Amniotic stem cell (primary cell): ENCODE measurements around the gene TSC1.
A peak's percentile ranks its signal among the peaks of the same experiment; 100 is the strongest.

Experiments used
- DNase-seq: peaks from one replicate; lab custom pipeline; 2025; lab: John Stamatoyannopoulos, UW

The TSC1 gene

GRCh38 chr9:132937463-132937901 is 6.9 kb downstream of the TSC1 start:
- no peak for DNase-seq

- no peak for DNase-seq
These were observed 9.4 kb downstream of the TSC1 start for GRCh38 chr9:132935026-132935425.

DNA sequence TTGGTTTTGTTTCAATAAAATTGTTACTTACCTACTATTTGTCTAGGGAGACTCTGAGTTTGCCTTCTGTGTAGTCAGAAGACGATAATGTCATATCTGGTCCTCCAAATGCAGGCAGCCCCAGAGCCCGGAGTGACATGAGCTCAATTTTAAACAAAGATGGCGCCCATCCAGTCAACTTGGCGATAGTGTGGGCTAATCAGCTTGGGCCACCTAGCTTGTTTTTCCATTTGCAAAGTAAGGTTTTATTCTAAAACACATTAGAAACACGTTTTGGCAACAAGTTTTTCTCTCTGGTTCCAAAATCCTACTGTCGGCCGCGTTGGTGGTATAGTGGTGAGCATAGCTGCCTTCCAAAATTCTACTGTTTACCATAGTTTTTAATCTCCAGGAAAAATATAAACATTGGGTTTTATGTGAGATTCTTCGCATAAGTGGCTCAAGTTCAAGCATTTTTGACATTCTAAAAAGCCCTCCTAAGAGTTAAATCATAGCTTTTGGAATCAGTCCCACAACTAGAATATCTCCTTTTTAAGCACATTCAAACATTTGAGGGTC is 13.2 kb downstream of the TSC1 start:
- DNase-seq = no peak

GRCh38 chr9:132927704-132928103 is 16.7 kb downstream of the TSC1 start:
- DNase-seq = no peak

DNA sequence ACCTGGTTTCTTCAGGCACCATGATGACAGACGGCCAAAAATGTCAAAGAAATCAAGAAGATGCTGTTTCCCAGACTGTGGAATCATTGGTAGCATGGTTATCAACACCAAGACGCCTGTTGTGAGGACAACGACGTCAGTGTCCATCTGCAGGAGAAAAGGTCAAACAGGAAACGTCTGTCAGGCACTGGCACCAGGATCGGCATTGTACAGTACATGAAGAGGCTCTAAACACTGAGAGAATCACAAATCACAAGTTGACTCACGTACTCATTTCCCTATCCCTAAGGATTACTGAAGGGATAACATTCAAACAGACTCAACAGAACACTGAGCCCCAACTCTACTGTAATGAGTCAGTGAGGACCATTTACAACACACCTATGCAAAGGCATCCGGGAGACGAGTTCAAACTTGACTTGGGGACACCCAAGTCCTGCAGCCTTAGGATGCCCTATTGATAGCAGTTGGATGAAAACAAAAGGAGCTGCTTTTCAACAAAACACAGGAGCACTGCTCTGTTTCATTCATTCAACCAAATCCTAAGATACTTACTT is 21.0 kb downstream of the TSC1 start:
- DNase-seq = no peak

DNA sequence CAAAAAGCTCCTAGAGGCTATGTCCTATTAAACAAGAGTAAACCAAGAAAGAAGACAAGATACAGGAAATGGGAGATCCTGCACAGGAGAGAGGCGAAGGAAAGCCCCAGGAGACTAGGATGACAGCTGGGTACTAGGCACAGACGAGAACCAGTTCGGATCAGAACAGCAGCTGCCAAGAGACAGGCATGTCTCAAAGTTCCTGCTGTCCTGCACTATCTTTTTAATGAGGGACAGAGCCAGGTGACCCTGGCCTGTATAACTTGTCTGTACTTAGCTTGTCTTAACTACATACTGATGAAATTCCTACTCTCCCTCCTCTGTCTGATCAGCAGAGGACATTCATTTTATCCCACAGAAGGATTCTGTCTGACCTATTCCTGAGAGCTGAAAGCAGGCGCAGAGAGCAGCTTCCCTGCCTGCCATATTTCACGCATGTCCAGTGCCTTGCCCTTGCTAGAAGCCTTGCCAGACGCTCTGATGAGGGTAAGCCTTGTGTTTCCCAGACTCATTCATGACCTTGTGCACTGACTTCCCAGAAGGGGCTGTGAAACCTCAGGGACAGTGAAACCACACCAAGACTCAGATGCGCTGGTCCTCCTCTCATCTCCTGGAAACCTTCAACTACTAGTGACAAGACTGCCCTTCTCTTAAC is 24.7 kb downstream of the TSC1 start:
- no peak for DNase-seq

DNA sequence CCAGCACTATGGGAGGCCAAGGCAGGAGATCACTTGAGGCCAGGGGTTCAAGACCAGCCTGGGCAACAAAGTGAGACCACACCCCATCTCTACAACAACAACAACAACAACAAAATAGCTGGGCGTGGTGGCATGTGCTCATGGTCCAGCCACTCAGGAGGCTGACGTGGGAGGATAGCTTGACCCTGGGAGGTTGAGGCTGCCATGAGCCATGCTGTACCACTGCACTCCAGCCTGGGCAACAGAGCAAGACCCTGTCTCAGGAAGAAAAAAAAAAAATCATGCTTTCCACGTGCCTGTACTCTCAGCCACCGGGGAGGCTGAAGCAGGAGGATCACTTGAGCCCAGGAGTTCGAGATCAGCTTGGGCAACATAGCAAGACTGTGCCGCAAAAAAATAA is 29.5 kb downstream of the TSC1 start:
- no peak for DNase-seq

DNA sequence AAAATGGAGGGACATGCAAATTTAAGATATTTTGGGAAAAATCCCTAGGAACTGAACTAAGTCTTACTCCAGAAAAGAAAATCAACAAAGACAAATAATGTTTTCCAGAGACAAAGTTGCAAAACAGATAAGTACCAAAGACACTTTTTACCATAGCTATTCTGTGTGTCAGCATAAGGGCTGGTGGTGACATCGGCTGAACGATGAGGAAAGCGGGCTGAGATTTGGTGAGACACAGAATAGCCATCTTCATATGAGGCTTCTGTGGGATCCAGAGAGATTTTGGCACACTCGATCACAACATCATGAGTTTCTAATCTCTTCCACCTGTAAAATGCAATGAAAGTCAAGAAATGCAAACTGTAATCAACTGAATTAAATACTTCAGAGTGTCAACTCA is 32.3 kb downstream of the TSC1 start:
- DNase-seq = no peak

- no peak for DNase-seq
These were observed 34.0 kb downstream of the TSC1 start for GRCh38 chr9:132910376-132910775.

DNA sequence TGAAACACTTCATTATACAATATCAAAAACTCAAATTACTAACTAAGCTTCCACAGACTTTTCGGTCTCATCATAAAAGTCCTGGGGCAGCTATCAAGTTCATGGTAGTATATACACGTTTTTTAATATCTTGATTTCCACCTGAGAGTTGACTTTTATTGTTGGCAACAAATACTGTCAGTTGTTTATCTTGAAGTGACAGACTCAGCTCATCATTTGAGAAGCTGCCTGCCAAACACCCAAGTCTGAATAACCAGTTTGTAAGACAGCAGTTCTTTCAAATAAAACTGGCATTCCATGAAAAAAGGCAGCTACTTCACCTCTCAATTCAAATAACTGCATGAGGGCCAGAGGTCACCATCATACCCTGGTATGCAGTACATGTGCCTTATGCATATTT is 35.1 kb downstream of the TSC1 start:
- no peak for DNase-seq

DNA sequence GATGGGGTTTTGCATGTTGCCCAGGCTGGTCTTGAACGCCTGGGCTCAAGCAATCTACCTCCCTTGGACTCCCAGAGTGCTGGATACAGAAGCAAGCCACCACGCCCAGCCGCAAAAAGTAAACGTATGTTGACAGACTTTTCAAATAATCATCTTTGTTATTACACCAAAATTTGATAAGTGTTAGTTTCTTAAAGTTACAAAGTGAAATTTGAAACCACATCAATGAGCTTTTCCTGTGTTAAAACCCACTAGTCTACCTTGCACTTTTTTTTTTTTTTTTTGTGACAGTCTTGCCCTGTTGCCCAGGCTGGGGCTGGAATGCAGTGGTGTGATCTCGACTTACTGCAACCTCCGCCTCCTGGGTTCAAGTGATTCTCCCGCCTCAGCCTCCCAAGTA is 35.8 kb downstream of the TSC1 start:
- no peak for DNase-seq

DNA sequence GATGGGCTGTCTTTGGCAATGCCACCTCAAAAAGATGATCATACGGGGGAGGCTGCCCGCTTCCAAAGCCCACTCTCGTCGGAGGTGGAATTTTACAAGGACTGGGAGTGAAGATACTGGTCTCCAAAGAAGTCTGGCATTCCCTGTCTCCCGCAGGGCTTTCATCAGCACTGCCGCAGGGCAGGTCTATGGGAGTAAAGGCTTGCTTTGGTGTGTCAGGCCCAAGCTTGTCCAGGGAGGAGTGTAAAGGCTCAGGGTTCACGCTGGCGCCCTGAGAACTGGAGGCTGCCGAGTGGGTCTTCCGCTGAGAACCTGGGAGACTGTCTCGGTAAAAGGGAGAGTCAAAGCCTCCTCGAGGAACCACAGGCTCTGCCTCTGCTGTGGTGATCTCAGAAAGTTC is 38.7 kb downstream of the TSC1 start:
- DNase-seq = no peak

DNA sequence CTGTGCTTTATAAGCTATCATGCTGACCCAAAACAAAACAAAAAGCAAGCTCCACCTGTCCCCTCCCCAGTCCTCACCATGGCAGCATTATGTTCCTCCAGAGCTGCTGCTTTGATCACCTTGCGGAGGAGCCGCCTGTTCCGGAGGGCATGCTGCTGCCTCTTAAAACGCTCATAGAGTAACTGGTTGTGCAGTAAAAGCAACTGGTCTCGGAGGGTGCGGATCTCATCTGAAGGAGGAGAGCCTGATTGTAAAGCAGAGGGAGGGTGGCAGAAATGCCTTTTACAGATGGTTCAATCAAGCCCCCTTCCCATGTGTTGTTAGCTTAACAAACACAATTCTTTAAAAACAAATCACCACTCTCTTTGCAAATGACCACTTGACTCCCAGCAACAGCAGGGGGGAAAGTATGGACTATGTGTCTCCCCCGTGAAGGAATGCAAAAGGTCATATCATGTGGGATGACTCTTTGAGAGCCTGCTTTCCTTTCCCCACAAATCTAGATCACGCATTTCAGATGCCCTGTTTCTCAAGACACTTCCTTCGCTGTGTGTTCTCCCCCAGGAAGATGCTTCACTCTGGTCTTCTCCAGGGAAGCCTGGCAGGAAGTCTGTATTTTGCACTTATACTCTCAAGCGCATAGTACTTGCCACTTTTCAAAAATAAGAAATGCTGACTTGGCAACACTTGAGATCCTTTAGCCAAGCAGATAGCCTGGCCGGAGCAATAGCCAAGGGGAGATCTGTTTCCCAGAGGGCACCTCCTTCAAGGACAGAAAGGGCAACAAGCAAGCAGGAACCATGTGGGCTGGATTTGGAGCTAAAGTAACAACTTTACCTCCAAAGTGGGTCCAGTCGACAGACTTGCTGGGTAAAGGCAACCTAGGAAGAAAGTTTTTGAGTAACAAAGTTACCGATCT is 40.6 kb downstream of the TSC1 start:
- no peak for DNase-seq

- DNase-seq = peak; percentile 84
These were observed 42.3 kb downstream of the TSC1 start for GRCh38 chr9:132901858-132902831.

GRCh38 chr9:132898051-132898450 is 46.4 kb downstream of the TSC1 start:
- no peak for DNase-seq

DNA sequence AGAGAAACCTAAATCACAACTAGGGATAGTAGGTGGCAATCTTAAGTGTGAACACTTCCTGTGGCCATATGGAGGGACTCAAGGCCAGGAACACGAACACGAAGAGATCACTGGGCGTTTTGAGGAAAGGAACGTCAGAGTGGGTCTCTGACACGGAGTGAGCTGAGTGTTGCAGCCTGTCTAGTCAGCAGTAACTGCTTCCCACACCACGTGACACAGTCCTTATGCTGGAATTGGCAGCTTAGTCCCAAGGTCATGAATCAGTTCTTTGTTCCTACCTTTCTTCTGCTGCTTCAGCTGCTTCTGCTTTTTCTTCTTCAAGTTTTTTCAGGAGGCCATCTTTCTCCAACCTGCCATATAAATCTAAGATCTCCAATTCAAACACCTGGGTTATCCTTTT is 47.5 kb downstream of the TSC1 start:
- no peak for DNase-seq

- DNase-seq = no peak
These were observed 48.2 kb downstream of the TSC1 start for GRCh38 chr9:132896264-132896663.

DNA sequence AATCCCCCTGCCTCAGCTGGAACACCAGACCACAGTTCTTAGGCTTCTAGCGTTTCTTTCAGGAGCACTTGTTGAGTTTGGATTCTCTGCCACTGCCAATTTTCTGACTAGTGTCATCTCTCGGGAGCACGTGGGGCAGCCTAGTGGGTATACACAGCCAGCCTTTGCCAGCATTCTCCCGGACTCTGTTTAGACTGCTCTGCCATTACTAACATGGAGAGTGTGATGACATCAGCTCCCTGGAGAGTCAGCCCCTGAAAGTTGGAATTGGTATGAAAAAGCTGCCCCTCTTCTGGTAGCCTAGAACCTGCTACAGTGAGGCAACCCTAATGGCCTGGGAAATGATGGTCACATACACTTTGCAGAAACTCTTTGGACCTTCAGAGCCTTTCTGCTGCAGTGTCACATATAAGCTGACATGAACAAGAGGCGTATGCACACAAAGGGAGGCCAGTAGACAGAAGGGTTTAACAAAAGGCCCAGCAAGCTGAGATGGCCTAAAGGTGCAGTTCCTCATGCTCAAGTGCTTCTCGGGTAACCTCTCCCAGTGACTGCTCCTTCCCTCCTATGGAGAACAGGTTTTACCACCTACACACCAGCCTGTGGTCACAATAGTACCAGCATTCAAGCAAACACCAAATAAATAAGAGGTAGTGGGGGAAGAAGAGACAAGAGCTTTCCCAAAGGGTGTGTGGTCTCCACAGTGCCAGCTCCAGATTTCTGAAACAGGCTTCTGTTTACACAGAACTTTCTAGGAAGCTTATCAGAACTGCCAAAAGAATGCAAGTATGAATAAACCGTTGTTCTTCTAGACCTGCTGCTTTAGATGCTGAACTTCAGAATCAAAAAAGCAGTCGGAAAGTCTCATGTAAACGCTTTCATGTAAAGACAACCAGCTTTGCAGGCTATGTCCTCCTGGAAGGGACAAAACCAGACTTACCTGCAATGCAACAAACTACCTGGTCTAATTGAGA is 49.3 kb downstream of the TSC1 start:
- DNase-seq = no peak

DNA sequence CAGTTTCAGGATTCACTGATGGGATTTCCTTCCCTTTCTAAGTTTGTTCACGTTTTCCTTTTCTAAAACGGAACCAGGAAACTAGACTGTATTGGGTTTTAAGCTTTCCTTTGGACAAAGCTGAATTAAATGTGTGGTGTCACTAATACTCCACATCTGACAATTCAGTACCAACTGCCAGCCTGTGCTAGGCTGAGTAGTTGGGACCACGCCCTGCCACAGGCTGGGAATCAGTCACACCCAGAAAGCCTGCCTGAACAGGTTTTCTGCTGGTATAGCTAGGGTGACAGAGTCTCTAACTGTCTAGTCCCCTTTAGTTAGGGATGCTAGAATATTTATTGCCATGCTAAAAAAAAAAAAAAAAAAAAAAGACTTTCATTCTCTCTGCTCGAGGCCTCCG is 50.1 kb downstream of the TSC1 start:
- no peak for DNase-seq

- no peak for DNase-seq
These were observed 52.0 kb downstream of the TSC1 start for GRCh38 chr9:132892400-132892799.
